Stimulated activated CD4-positive, alpha-beta T cell treated with anti-CD3 and anti-CD28 coated beads, Interleukin-4, amount 100 ng/mL, for 24 hours (primary cell): ENCODE measurements around the gene GAL3ST1.
A peak's percentile ranks its signal among the peaks of the same experiment; 100 is the strongest.
"Not testable (repeated sequence)": the region's sequence is repeated elsewhere in the genome, so short reads cannot be mapped to it uniquely, and the experiment has no call there.

ENCODE experiments used
- DNase-seq: peaks from one replicate; pipeline ENCODE4 v3.0.0-alpha.2; 2020

Gene GAL3ST1

GRCh38 chr22:30596199-30596598 is 21.7 kb upstream of the GAL3ST1 start:
- no peak for DNase-seq

GRCh38 chr22:30592360-30592713 is 17.9 kb upstream of the GAL3ST1 start:
- not testable (repeated sequence) for DNase-seq

- DNase-seq, result peak; percentile 95
Measured at GRCh38 chr22:30591588-30592359, 17.3 kb upstream of the GAL3ST1 start, which contains the start of gene PES1. Gene PES1 (minus strand): TSS chr22:30591910. CDS start chr22:30591833, 77 bp downstream.

- no peak for DNase-seq
Measured at GRCh38 chr22:30591191-30591587, 16.7 kb upstream of the GAL3ST1 start.

- no peak for DNase-seq
Measured at GRCh38 chr22:30586414-30586813, 11.9 kb upstream of the GAL3ST1 start.

GRCh38 chr22:30584441-30584840 is 10.0 kb upstream of the GAL3ST1 start:
- no peak for DNase-seq

GRCh38 chr22:30582788-30583545 is 8.5 kb upstream of the GAL3ST1 start:
- no peak for DNase-seq

- DNase-seq, result no peak
Measured at GRCh38 chr22:30582051-30582450, 7.6 kb upstream of the GAL3ST1 start.

GRCh38 chr22:30580896-30581295 is 6.4 kb upstream of the GAL3ST1 start:
- DNase-seq, result no peak

- no peak for DNase-seq
Measured at GRCh38 chr22:30578481-30578880, 4.0 kb upstream of the GAL3ST1 start.

GRCh38 chr22:30575859-30576258 is 1.4 kb upstream of the GAL3ST1 start:
- no peak for DNase-seq

GRCh38 chr22:30574997-30575671 is 669 bp upstream of the GAL3ST1 start:
- DNase-seq, result no peak

- no peak for DNase-seq
Measured at GRCh38 chr22:30573594-30574094, 821 bp downstream of the GAL3ST1 start.

GRCh38 chr22:30572840-30573593 is 1.4 kb downstream of the GAL3ST1 start:
- no peak for DNase-seq

- no peak for DNase-seq
Measured at GRCh38 chr22:30572210-30572609, 2.3 kb downstream of the GAL3ST1 start.

GRCh38 chr22:30569674-30570202 is 4.7 kb downstream of the GAL3ST1 start:
- DNase-seq, result no peak

GRCh38 chr22:30568137-30568805 is 6.2 kb downstream of the GAL3ST1 start:
- no peak for DNase-seq

GRCh38 chr22:30567277-30567676 is 7.2 kb downstream of the GAL3ST1 start:
- DNase-seq, result not testable (repeated sequence)

GRCh38 chr22:30566125-30566524 is 8.3 kb downstream of the GAL3ST1 start:
- no peak for DNase-seq

- DNase-seq, result no peak
Measured at GRCh38 chr22:30565341-30565740, 9.1 kb downstream of the GAL3ST1 start.

GRCh38 chr22:30564761-30565119 is 9.7 kb downstream of the GAL3ST1 start:
- DNase-seq, result no peak
